Activated naive CD4-positive, alpha-beta T cell treated with anti-CD3 and anti-CD28 coated beads, Interleukin-2, amount 50 U/mL, for 16 hours (primary cell): ENCODE measurements around the gene LMTK3.
"Not testable (repeated sequence)": the region's sequence is repeated elsewhere in the genome, so short reads cannot be mapped to it uniquely, and the experiment has no call there.

ENCODE experiments used
- DNase-seq: peaks from one replicate; pipeline ENCODE4 v3.0.0-alpha.2; 2020

Gene LMTK3

DNA sequence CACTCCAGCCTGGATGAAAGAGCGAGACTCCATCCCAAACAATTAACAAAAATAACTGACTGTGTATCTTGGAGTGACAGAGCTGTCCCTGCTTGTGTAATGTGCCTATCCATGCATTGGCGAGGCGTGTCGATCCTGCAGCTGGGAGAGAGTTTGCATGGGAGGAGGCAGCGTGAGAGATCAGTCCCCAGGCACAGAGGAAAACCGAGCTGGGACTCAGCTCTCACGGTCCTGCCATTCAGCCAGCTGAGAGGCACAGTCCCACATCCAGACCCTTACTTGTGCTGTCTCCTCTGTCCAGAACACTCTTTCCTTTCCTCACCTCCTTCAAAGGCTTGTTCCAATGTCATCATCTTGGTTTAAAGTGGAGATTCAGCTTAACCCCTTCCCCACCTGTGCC lies 28.5 kb upstream of the LMTK3 start:
- DNase-seq: no peak

DNA sequence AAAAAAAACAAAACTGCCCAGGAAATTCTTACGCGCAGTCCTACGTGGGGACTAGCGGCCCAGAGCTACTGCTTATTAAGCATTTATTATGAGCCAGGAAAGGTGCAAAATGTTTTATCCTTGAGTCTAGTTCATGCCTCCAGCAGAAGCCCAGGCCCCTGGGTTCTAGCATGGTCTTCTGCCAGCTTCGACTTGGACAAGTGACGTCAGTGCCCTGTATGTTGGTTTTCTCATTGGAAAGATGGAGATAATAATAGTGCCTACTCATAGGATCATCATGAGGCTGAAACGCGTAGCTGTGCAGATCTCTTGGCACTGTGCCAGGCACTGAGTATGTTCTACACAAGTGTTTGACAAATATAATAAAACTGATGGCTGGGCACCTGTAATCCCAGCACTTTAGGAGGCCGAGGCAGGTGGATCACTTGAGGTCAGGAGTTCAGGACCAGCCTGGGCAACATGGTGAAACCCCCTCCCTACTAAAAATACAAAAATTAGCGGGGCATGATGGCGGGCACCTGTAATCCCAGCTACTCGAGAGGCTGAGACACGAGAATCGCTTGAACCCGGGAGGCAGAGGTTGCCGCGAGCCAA lies 28.0 kb upstream of the LMTK3 start:
- DNase-seq: no peak

DNA sequence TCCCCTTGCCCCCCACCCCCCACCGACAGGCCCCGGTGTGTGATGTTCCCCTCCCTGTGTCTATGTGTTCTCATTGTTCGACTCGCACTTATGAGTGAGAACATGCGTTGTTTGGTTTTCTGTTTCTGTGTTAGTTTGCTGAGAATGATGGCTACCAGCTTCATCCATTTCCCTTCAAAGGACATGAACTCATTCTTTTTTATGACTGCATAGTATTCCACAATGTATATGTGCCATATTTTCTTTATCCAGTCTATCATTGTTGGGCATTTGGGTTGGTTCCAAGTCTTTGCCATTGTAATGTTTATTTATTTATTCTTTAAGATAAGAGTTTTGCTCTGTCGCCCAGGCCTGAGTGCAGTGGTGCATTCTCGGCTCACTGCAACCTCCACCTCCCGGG lies 26.4 kb upstream of the LMTK3 start:
- not testable (repeated sequence) for DNase-seq

DNA sequence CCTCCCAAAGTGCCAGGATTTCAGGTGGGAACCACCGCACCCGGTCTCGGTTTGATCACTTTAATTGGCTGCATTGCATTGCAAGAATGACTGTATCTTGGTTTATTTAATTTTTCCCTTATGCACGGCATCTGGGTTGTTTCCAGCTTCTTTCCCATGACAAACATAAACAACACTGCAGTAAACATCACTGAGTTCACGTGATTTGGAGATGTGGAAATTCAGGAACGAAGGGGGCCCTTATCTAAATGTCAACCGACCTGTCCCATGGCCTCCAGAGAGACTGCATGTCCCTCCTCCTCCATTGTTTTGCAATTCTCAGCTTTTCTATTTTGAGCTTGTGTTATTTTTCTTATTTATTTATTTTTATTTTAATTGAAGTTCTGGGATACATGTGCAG lies 25.9 kb upstream of the LMTK3 start:
- no peak for DNase-seq

DNA sequence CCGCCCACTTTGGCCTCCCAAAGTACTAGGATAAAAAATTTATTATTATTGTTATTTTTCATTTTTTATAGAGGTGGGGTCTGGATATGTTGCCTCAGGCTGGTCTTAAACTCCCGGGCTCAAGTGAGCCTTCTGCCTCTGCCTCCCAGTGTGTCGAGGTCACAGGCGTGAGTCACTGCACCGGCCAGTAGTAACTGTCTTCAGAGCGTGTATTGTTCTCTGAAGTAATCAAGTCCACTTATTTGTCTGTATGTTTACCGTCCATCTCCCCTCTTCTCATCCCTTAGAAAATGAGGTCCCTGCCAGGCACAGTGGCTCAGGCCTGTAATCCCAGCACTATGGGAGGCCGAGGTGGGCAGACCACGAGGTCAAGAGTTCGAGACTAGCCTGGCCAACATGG lies 22.1 kb upstream of the LMTK3 start:
- DNase-seq: no peak

DNA sequence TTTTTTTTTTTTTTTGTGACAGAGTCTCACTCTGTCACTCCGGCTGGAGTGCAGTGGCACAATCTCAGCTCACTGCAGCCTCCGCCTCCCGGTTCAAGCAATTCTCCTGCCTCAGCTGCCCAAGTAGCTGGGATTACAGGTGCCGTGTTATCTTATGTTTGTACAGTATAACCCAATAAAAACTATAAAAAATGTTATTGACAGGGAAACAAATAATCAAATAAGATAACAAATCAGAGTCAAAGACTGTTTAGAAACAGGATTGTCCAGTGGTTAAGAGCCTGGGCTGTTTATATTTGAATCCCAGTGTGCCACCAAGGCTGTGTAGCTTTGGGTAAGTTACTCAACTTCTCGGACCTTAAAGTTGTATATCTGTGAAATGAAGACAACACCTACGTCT lies 19.1 kb upstream of the LMTK3 start:
- no peak for DNase-seq

DNA sequence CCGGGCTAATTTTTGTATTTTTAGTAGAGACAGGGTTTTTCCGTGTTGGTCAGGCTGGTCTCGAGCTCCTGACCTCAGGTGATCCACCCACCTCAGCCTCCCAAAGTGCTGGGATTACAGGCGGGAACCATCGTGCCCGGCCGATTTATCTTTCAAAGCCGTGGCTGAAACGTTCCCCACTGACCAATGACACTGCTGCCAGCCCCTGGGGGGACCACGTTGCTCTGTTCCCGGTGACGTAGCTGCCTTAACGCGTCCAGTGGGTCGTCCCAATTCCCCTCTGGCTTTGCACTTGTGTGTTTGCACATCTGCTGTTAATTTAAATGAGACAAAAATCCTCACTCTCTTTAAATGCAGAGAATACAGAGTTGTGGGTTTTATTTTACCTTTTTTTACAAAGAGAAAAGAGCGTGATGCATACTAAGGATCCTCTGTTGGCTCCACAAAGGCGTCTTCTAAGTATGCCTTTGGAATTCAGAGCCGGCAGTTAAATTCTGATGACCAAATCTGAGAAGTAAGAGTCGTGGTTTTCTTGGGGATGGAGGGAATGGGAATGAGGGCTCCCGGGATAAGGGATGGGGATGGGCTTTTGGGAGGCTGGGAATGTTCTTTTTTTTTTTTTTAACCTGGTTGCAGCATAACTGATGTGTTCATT lies 18.6 kb upstream of the LMTK3 start:
- DNase-seq: no peak

DNA sequence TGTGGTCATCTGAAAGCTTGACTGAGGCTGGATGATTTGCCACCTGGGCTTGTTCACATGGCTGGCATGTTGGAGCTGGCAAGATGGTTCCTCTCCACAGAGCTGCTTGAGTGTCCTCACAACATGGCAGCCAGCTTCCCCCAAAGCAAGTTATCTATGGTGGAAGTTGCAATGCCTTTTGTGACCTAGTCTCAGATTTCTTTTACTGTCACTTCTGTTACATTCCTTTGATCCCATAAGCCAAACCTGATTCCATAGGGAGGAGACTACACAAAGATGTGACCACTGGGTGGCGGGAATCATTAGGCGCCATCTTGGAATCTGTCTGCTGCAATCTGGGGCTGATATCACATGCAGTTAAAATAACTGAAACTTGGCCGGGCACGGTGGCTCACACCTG lies 17.5 kb upstream of the LMTK3 start:
- DNase-seq: no peak

DNA sequence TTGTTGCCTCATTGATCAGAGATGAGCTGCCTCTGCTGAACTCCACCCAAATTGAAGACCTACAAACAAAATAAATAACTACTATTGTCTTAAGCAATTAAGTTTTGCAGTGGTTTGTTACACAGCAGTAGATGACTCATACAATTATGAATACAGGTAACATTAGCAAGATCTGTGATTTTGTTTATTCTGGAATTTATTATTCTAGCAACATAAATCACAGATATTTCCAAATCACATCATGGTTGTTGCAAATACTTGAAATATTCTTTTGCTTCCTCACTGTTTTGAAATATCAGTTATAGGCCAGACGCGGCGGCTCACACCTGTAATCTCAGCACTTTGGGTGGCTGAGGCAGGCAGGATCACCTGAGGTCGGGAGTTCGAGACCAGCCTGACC lies 13.1 kb upstream of the LMTK3 start:
- DNase-seq: no peak

DNA sequence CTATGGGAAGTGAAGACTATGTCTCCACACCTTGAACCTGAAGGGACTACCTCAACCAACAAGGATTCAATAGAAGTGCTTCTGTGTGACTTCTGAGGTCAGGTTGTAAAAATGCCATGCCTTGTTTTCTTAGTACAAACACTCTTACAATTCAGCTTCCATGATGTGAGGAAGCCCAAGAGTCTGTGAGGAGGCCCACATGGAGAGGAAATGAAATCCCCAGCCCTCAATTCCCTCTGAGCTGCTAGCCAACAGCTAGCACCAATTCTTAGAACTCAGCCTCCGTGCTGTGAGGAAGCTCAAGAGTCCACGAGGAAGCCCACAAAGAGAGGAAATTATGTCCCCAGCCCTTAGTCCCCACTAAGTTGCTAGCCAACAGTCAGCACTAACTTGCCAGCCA lies 12.6 kb upstream of the LMTK3 start:
- no peak for DNase-seq

DNA sequence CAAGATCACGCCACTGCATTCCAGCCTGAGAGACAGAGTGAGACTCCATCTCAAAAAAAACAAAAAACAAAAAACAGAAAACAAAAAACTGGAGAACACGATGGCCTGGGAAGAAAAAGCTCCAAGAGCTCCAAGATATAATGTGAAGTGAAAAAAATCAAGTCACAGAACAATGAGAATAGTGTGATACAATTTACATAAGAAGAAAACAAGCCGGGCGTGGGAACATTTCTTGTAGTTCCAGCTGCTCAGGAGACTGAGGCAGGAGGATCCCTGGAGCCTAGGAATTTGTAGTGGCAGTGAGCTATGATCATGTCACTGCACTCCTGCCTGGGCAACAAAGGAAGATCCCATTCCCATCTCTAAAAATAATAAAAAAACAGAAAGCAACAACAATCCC lies 8.5 kb upstream of the LMTK3 start:
- DNase-seq: no peak

DNA sequence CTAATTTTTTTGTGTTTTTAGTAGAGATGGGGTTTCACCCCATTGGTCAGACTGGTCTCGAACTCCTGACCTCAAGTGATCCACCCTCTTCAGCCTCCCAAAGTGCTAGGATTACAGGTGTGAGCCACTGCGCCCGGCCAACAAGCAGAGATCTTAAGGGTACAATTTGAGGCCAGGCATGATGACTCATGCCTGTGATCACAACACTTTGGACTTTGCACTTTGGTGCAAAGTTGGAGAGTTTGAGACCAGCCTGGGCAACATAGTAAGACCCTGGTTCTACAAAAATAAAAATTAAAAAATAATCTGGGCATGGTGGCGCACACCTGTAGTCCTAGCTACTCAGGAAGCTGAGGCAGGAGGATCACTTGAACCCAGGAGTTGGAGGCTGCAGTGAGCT lies 7.8 kb upstream of the LMTK3 start:
- not testable (repeated sequence) for DNase-seq

DNA sequence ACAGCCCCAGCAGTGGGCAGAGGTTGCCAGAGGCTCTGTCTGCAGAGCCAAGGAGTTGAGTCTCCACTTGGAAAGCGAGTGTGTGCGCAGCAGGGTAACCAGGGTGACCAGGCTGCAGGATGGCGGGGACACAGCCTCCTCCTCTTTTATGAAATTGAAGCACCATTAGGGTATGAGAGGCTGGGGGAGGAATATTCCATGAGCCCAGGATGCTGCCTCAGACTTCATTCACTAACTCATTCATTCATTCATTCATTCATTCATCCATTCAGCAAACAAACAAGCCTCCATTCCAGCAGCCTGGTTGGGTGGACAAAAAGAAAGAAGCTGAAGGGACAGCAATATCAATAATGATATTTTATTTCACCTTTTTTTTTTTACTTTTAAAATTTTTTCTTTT lies 6.6 kb upstream of the LMTK3 start:
- DNase-seq: no peak

DNA sequence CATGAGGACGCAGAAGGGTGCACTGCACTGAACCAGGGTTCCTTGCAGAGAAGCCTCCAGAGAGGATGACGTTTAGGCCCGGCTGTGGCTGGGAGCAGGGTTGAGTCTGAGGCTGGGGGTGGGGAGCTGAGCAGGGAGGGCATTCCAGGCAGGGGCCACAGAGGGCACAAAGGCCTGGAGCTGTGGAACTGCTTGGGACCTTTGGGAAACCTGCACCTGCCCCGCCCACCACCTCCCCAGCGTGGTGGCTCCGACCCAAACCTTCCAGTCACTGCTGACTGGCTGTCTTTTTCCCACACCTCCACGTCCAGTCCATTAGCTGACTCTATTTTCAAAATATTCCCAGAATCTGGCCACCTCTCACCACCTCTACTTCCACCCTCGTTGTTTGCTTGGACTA lies 4.9 kb upstream of the LMTK3 start:
- DNase-seq: no peak

DNA sequence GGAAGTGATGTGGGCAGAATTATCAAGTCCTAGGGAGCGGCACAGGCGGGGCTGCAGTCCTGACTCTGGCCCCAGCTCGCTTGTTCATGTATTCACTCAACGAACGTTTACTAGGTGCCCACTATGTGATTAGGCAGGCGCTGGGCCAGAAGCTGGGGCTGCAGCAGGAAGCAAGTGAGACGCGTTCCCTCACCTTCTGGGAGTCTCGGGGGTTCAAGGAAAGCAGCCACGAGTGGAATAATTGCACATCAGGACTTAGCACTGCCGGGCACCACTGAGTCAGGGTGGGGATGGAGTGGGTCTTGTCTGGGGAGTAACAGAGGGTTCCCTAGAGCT lies 2.5 kb upstream of the LMTK3 start:
- no peak for DNase-seq

DNA sequence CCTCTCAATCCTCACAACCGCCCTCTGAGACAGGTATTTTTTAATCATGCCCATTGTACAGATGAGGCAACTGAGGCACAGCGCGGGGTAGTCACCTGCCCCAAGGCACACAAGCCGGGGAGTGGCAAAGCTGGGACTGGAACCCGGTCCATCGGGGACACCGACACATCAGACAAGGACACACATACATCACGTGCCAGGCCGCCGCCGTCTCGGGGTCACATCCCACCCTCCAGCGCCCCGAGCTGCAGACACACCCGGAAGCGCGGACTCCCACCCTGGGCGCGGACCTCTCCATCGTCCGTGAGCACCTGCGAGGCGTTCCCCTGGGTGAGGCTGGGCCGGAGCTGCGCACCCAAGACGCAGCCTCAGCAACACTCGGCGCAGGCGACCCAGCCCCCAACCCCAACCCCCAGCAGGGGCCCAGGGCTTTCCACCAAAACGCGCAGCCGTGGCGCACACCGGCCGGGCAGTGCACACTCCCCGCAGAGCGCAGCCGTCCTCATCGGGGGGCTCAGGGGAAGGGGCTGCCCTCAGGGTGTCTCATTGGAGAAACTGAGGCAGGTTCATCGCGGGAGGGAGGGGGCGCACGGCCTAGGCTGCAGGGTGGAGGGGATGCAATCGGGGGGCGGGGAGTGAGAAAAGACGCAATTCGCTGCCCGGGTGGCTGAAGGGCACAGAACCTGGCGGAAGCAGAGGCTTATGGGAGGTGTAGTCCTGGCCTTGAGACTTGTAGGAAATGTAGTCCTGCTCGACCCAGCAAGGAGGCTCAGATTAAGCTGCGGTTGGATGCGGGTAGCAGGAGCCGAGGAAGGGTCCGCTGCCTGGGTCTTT lies 1.9 kb upstream of the LMTK3 start:
- DNase-seq: peak; percentile 78

DNA sequence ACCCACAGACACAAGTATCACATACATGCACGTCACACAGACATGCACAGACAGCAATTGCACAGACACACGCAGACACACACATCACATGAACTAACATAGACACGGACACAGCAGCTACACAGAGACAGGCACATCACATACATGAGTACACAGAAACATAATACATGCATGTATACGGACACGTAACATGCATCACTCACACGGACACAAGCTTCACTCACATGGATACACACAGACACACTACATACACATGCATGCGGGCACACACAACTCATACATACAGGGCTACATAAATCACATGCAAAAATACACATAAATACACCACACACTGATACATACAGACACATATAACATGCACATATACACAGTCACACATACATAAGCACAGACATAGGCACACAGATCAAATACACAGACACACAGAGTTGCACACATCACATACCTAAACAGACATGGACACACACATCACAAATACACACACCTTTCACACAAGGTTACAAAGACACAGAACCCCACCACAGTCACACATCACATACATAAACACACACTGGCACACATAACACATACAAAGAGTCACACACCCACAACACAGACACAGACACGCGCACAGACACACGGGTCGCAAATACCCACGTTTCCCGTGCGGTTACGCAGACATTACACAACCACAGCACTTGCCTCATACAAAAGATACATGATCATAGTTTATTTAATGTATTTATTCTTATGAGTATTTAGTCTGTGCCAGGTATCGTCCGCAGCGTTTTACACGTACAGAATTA lies 1.1 kb upstream of the LMTK3 start:
- DNase-seq: no peak

DNA sequence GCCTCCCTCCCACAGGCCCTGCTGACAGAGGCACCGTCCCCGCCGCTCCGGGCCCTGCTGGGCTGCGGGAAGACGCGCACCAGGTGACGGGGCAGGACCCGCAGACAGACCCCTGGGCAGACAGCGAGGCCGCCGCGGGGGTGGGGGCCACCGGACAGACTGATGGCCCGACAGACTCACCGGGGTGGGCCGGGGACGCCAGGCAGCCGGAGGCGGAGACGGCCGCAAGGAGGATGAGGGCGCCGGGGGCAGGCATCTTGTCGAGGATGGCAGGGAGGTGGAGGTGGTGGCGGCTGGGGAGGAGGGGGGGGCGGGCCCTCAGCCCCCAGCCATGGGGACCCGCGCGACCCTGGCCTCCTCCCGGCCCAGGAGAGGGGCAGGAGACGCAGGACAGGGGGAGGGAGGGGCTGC lies 309 bp downstream of the LMTK3 start:
- DNase-seq: peak; percentile 43

DNA sequence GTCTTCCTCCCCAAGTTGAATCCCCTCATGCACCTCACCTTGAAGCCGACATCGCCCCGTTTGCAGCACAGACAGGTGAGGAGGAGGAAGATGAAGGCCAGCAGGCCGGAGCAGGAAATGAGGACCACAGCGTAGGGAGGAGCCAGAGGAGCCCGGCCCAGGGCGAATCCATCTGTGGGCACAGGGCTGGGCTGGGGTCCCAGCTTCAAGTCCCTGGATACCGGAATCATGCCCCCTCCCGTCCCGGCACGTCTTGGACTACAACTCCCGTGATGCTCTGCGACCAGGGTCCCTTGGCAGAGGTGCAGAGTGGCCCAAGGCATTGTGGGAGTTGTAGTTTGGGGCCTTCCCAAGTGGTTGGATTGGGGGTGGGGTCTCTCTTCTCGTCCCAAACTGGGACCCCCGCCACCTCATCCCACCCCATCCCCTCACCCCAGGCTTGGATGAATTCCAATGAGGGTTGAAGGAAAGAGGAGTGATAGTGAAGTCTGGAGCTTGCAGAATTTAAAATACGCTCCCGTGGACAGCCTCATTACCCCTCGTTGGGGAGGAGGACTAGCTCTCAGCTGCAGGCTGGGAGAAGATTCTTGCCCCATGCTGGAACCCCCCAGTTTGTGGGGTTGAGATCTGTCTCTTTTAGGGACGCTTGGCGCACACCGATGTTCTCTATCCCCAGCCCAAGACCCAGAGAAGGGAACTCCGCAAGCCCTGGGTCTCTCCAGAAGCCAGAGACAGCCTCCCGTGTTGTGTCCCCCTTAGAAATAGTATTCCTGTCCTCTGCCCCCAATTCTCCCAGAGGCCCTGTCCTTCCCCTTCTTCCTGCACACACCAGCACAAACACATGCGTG lies 990 bp downstream of the LMTK3 start:
- DNase-seq: peak; percentile 75

DNA sequence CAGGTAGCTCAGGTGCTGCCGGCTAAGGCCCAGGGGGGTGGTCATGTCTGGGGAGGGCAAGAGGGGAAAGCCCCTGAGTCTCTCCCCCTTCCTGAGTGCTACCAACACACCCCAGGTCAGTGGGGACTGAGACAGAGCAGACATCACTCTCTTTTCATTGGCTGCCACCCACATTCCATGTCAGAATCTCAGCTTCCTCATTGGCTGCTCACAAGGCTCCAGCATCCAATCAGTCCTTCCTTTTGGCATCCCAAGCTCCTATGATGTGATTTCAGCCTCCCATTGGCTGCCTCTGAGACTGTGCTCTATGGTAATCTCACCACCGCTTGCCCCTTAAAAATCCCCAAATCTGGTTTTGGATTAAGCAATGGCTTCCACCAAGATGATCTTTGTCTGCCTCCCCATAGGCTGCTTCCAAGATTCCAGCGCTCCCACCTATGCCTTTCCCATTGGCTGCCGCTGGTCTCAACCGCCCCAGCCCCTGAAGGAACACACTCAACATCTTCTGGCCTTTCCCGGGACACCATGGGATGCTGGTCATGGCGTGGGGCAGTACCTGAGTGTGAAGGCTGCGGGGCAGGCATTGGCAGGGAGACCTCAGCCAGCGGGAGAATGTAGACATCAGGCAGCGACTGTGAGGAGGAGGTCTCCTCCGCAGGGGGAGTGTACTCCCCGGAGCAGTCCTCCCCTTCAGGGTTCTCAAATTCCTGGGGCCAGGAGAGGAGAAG lies 2.0 kb downstream of the LMTK3 start:
- DNase-seq: no peak

DNA sequence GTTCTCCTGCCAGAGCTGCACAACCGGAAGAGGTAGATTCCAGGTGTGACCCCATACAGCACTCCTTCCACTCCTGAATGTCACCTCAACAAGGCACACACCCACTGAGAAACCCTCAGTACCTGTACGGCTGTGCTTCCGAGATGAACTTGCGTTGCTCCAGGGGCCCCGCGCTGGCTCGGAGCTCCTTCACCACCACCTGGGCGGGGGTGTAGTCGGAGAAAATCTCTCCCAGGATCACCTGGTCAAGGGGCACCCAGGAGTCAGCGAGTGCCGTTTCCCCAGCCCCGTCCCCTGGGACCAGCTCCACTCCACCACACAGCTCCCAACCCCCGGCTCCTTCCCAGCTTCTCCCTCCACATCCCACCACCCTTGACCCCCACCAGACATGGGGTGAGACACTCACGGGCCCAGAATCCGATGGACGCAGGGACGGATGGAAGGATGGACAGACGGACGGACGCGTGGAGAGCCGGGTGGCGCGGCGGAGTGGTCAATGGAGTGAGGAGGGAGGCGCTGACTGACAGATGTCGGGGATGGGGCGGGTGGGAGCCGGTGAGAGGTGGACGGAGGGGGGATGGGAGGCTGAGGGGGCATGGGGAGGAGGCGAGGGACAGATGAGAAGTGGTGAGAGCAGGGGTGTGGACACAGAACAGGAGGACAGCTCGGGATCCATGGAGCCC lies 2.8 kb downstream of the LMTK3 start:
- no peak for DNase-seq
